ENCODE data around the gene CHD1.

GRCh38 chr5:98921947-98922505 is 6.8 kb downstream of the CHD1 start:
- TF ChIP-seq CTCF (IDR thresholded peaks at IDR 0.05; ENCODE audit: low read depth, low read length, poor library complexity, severe bottlenecking) (no peak), EZH2phosphoT487 (IDR thresholded peaks at IDR 0.05; ENCODE audit: borderline replicate concordance, low read length) (no peak)
